A549 (cell line): ENCODE results near the gene SUPT3H. TPM values are rescaled to one million over a fixed set of nuclear protein-coding genes. Genes with fewer than 3 reads are reported as not detected.

Experiments
- ATAC-seq, 2 experiments: fragments of 200-7000 bp in 1 of 2; fragments of >200 bp in 1 of 2; cut with Nextera tagmentation in 1 of 2; cut with Tn5 transposase in 1 of 2; 3 replicates each; pipeline versions ENCODE4 v1.8.0 to v1.9.1; 2018 to 2020; ENCODE audit warnings: mild to moderate bottlenecking in 1 of 2, moderate library complexity in 1 of 2
- CTCF ChIA-PET: fragments of 300-600 bp; sonication (Branson Sonifier 250); formaldehyde crosslinking; extraction: SDS; loops from one replicate; lab custom pipeline; 2021; ENCODE audit warnings: antibody characterized with exemption, inconsistent platforms; lab: Yijun Ruan, JAX
- POLR2A ChIA-PET: fragments of 350-600 bp; formaldehyde crosslinking; extraction: SDS; loops from one replicate; lab custom pipeline; 2021; ENCODE audit warnings: antibody characterized with exemption, inconsistent platforms; lab: Yijun Ruan, JAX
- DNase-seq, 2 experiments: peaks; one replicate each; pipeline versions ENCODE4 v3.0.0 to v3.0.0-alpha.2; 2011 to 2016; ENCODE audit warnings: low read depth in 1 of 2, low spot score in 1 of 2
- FAIRE-seq: peaks from 2 replicates; lab custom pipeline; 2011; peaks lifted over from hg19 to GRCh38; lab: Jason Lieb, UNC
- H3K27ac ChIP-seq, 2 experiments: fragments of >200 bp; sonication (Bioruptor Twin); formaldehyde crosslinking; 3 replicates each; pipeline ENCODE4 v1.5.1; 2016 to 2017
- H3K4me1 ChIP-seq: fragments of >200 bp; sonication (Bioruptor Twin); formaldehyde crosslinking; 3 replicates; pipeline ENCODE4 v1.6.1; 2016
- H3K4me2 ChIP-seq: fragments of >200 bp; sonication (Bioruptor Twin); formaldehyde crosslinking; 3 replicates; pipeline ENCODE4 v1.6.1; 2016
- H3K4me3 ChIP-seq: fragments of >200 bp; sonication (Bioruptor Twin); formaldehyde crosslinking; 3 replicates; pipeline ENCODE4 v1.5.1; 2016
- H3K9me3 ChIP-seq: fragments of >200 bp; sonication (Bioruptor Twin); formaldehyde crosslinking; 3 replicates; pipeline ENCODE4 v1.6.1; 2016
- ATOH8 ChIP-seq: fragments of 250-450 bp; sonication (Bioruptor Pico); IDR thresholded peaks from 2 replicates; pipeline ENCODE4 v1.5.0; 2020; ENCODE audit warnings: low read depth, mild to moderate bottlenecking, moderate library complexity
- BCL3 ChIP-seq: fragments of >200 bp; sonication (Bioruptor Twin); formaldehyde crosslinking; IDR thresholded peaks from 3 replicates; pipeline ENCODE4 v1.6.1; 2016
- BHLHE40 ChIP-seq: IDR thresholded peaks from 2 replicates; pipeline ENCODE4 v1.6.1; 2012; ENCODE audit warnings: low read depth, low read length, inconsistent platforms
- CBX8 ChIP-seq: fragments of 200-600 bp; sonication (generic); IDR thresholded peaks from 2 replicates; pipeline ENCODE4 v1.6.1; 2016
- CHD2 ChIP-seq: fragments of 150-350 bp; IDR thresholded peaks from 2 replicates; pipeline ENCODE4 v1.6.1; 2014; ENCODE audit warnings: low read length; ENCODE audit not compliant: partially characterized antibody
- E2F6 ChIP-seq: IDR thresholded peaks from 2 replicates; pipeline ENCODE4 v1.6.1; 2012; ENCODE audit warnings: low read depth, borderline replicate concordance
- EHF ChIP-seq: fragments of 250-450 bp; sonication (Bioruptor Pico); IDR thresholded peaks from 2 replicates; pipeline ENCODE4 v1.5.0; 2020; ENCODE audit warnings: mild to moderate bottlenecking
- FOSB ChIP-seq: fragments of 250-450 bp; sonication (Bioruptor Pico); IDR thresholded peaks from 2 replicates; pipeline ENCODE4 v1.5.0; 2020; ENCODE audit warnings: mild to moderate bottlenecking, moderate library complexity
- FOSL2 ChIP-seq, 2 experiments: fragments of 450-650 bp in 1 of 2; fragments of >200 bp in 1 of 2; sonication (Bioruptor Twin) in 1 of 2; formaldehyde crosslinking; IDR thresholded peaks; 2 replicates each; pipeline versions ENCODE4 v1.5.0 to v1.6.1; 2016 to 2020; ENCODE audit warnings: mild to moderate bottlenecking in 1 of 2, moderate library complexity in 1 of 2
- FOXS1 ChIP-seq: fragments of 250-450 bp; sonication (Bioruptor Pico); IDR thresholded peaks from 2 replicates; pipeline ENCODE4 v1.5.0; 2020; ENCODE audit warnings: mild to moderate bottlenecking, moderate library complexity
- GATA3 ChIP-seq: IDR thresholded peaks from 2 replicates; pipeline ENCODE4 v1.6.1; 2012; ENCODE audit warnings: borderline replicate concordance
- HOXA7 ChIP-seq: fragments of 250-450 bp; sonication (Bioruptor Pico); IDR thresholded peaks from 2 replicates; pipeline ENCODE4 v1.5.0; 2020; ENCODE audit warnings: mild to moderate bottlenecking, moderate library complexity
- HOXB13 ChIP-seq: fragments of 250-450 bp; sonication (Bioruptor Pico); IDR thresholded peaks from 2 replicates; pipeline ENCODE4 v1.5.0; 2020; ENCODE audit warnings: low read depth, mild to moderate bottlenecking, moderate library complexity
- HOXB5 ChIP-seq: fragments of 250-450 bp; sonication (Bioruptor Pico); IDR thresholded peaks from 2 replicates; pipeline ENCODE4 v1.5.0; 2020; ENCODE audit warnings: mild to moderate bottlenecking, moderate library complexity
- MAFK ChIP-seq: fragments of 450-650 bp; IDR thresholded peaks from 2 replicates; pipeline ENCODE4 v1.6.1; 2014; ENCODE audit not compliant: partially characterized antibody
- MAX ChIP-seq: IDR thresholded peaks from 2 replicates; pipeline ENCODE4 v1.6.1; 2012
- MAZ ChIP-seq: fragments of 150-350 bp; IDR thresholded peaks from 2 replicates; pipeline ENCODE4 v1.6.1; 2014; ENCODE audit warnings: antibody characterized with exemption, low read depth, low read length, borderline replicate concordance
- MYC ChIP-seq: IDR thresholded peaks from 2 replicates; pipeline ENCODE4 v1.6.1; 2012; ENCODE audit warnings: mild to moderate bottlenecking, inconsistent platforms, low read length, improper control_type of control experiment, borderline replicate concordance
- NPAS2 ChIP-seq: fragments of 250-450 bp; sonication (Bioruptor Pico); IDR thresholded peaks from 2 replicates; pipeline ENCODE4 v1.8.0; 2022; ENCODE audit warnings: mild to moderate bottlenecking, moderate library complexity, borderline replicate concordance
- PHF8 ChIP-seq: fragments of 200-600 bp; sonication (generic); IDR thresholded peaks from 2 replicates; pipeline ENCODE4 v1.6.1; 2016; ENCODE audit warnings: low read depth, mild to moderate bottlenecking, antibody characterized with exemption, moderate library complexity, borderline replicate concordance
- RAD21 ChIP-seq, 2 experiments: fragments of >200 bp in 1 of 2; sonication (Bioruptor Twin) in 1 of 2; formaldehyde crosslinking in 1 of 2; IDR thresholded peaks in 1 of 2; conservative IDR thresholded peaks in 1 of 2; 2 replicates in 1 of 2; 3 replicates in 1 of 2; pipeline ENCODE4 v1.6.1; 2012 to 2018; ENCODE audit warnings: inconsistent platforms in 1 of 2
- RARB ChIP-seq: fragments of 250-450 bp; sonication (Bioruptor Pico); IDR thresholded peaks from 2 replicates; pipeline ENCODE4 v1.8.0; 2021; ENCODE audit warnings: mild to moderate bottlenecking, moderate library complexity
- RNF2 ChIP-seq: fragments of 200-600 bp; sonication (generic); IDR thresholded peaks from 2 replicates; pipeline ENCODE4 v1.6.1; 2016; ENCODE audit warnings: low read depth, mild to moderate bottlenecking, antibody characterized with exemption, moderate library complexity, borderline replicate concordance
- SMC3 ChIP-seq: fragments of >200 bp; sonication (Bioruptor Twin); formaldehyde crosslinking; IDR thresholded peaks from 3 replicates; pipeline ENCODE4 v1.6.1; 2018; ENCODE audit warnings: inconsistent platforms
- TFCP2L1 ChIP-seq: fragments of 250-450 bp; sonication (Bioruptor Pico); IDR thresholded peaks from 2 replicates; pipeline ENCODE4 v1.5.0; 2021; ENCODE audit warnings: mild to moderate bottlenecking
- TP53 ChIP-seq: fragments of 250-450 bp; sonication (Bioruptor Pico); IDR thresholded peaks from 2 replicates; pipeline ENCODE4 v1.5.0; 2021; ENCODE audit warnings: mild to moderate bottlenecking, moderate library complexity
- ZFP36 ChIP-seq: fragments of 450-650 bp; IDR thresholded peaks from 2 replicates; pipeline ENCODE4 v1.6.1; 2014; ENCODE audit warnings: borderline replicate concordance; ENCODE audit not compliant: partially characterized antibody
- ZNF302 ChIP-seq: fragments of 250-450 bp; sonication (Bioruptor Pico); IDR thresholded peaks from 2 replicates; pipeline ENCODE4 v1.9.0; 2021; ENCODE audit warnings: inconsistent platforms, mild to moderate bottlenecking, moderate library complexity
- WGBS: methylation state at CpG from one replicate; pipeline ENCODE4 v1.1.6; 2017; ENCODE audit errors: missing lambda C conversion rate; 5-methylcytosine and 5-hydroxymethylcytosine counted together
- polyA plus RNA-seq, 4 experiments: library from polyadenylated mRNA; depleted of rRNA in 3 of 4; stranded (reverse); fragments of >200 nt; fragmentation: RNase III in 1 of 4; extraction: RNeasy Plus Mini Kit Qiagen cat#74134 plus additional on column Dnase treatment in 1 of 4; gene quantifications; 2 replicates in 3 of 4; 3 replicates in 1 of 4; pipeline ENCODE4 v1.2.3, GENCODE V29; 2011 to 2017

Gene SUPT3H
- polyA plus RNA-seq, 2 of the 4 experiments (the other 2 are of a cell fraction), result 4.3 to 6.2 TPM

- no peak for ATAC-seq
- FAIRE-seq, result no peak
- Histone ChIP-seq H3K4me1 (no peaks in the 10 kb centered on the region), H3K4me3 (no peak overlapping the region), H3K4me2 (no peak overlapping the region), H3K27ac (no peak overlapping the region), H3K9me3 (no peaks in the 10 kb centered on the region)
- ChIA-PET CTCF (no interaction called here), POLR2A (no interaction called here)
- TF ChIP-seq RARB (no peak), HOXB5 (CRISPR knock-in tag) (no peak), TP53 (CRISPR knock-in tag) (no peak), CBX8 (no peak), FOSL2 (IDR thresholded peaks at IDR 0.05) (no peak), FOSL2 (CRISPR knock-in tag; IDR thresholded peaks at IDR 0.05) (no peak), BCL3 (no peak), BHLHE40 (no peak)
- no peak for DNase-seq
Observed at GRCh38 chr6:44850312-44850711, 527.4 kb downstream of the SUPT3H start.

GRCh38 chr6:44849806-44850205 is 527.9 kb downstream of the SUPT3H start:
- POLR2A ChIA-PET, result no interaction called here
- ATAC-seq (no peak), DNase-seq (no peak), FAIRE-seq (no peak)
- Histone ChIP-seq H3K4me1 (no peaks in the 10 kb centered on the region), H3K9me3 (no peaks in the 10 kb centered on the region), H3K4me3 (no peak overlapping the region), H3K4me2 (no peak overlapping the region), H3K27ac (no peak overlapping the region)
- CTCF ChIA-PET, result no interaction called here
- TF ChIP-seq FOXS1 (CRISPR knock-in tag), result no peak
- no peak for TF ChIP-seq TFCP2L1 (CRISPR knock-in tag)
- no peak for TF ChIP-seq MAZ
- TF ChIP-seq ZNF302 (CRISPR knock-in tag), result no peak
- TF ChIP-seq BCL3, result no peak
- TF ChIP-seq MAFK, result no peak
- no peak for TF ChIP-seq NPAS2
- 75% methylated on average over 1 of the region's 1 CpG for WGBS

- no peak overlapping the region for H3K4me2 ChIP-seq
- ATAC-seq, result no peak
- ChIA-PET CTCF (no interaction called here), POLR2A (no interaction called here)
- H3K9me3 ChIP-seq, result no peaks in the 10 kb centered on the region
- DNase-seq, result no peak
- TF ChIP-seq FOSB (CRISPR knock-in tag), result no peak
- H3K4me1 ChIP-seq, result no peaks in the 10 kb centered on the region
- WGBS, result 35% methylated on average over 3 of the region's 3 CpGs
- H3K4me3 ChIP-seq, result no peak overlapping the region
- H3K27ac ChIP-seq, result no peak overlapping the region
- FAIRE-seq, result no peak
Observed at GRCh38 chr6:44843734-44844133, 534.0 kb downstream of the SUPT3H start.

GRCh38 chr6:44842616-44843015 is 535.1 kb downstream of the SUPT3H start:
- Histone ChIP-seq H3K27ac (no peak overlapping the region), H3K4me1 (no peaks in the 10 kb centered on the region), H3K4me2 (no peak overlapping the region), H3K4me3 (no peak overlapping the region), H3K9me3 (no peaks in the 10 kb centered on the region)
- ChIA-PET CTCF (no interaction called here), POLR2A (no interaction called here)
- no peak for DNase-seq
- 81% methylated on average over 3 of the region's 3 CpGs for WGBS
- no peak for FAIRE-seq
- ATAC-seq, result no peak
- TF ChIP-seq EHF (CRISPR knock-in tag), result no peak
- TF ChIP-seq HOXB13 (CRISPR knock-in tag), result no peak
- no peak for TF ChIP-seq RAD21 (conservative IDR thresholded peaks at IDR 0.05 in 1 of 2, IDR thresholded peaks at IDR 0.05 in 1 of 2)
- no peak for TF ChIP-seq RNF2
- no peak for TF ChIP-seq MYC
- TF ChIP-seq HOXA7 (CRISPR knock-in tag), result no peak
- TF ChIP-seq CHD2, result no peak
- TF ChIP-seq RARB, result no peak
- no peak for TF ChIP-seq FOSL2 (IDR thresholded peaks at IDR 0.05)
- no peak for TF ChIP-seq FOSL2 (CRISPR knock-in tag; IDR thresholded peaks at IDR 0.05)
- no peak for TF ChIP-seq MAX
- no peak for TF ChIP-seq E2F6
- TF ChIP-seq PHF8, result no peak
- no peak for TF ChIP-seq TFCP2L1 (CRISPR knock-in tag)
- TF ChIP-seq SMC3, result no peak
- no peak for TF ChIP-seq ZFP36
- no peak for TF ChIP-seq GATA3
- no peak for TF ChIP-seq ATOH8 (CRISPR knock-in tag)
